Muscle layer of colon (tissue), 2 donors: Measurements from ENCODE around the gene DDR1.
"Not testable (repeated sequence)": the region's sequence is repeated elsewhere in the genome, so short reads cannot be mapped to it uniquely, and the experiment has no call there.

ENCODE experiments used
- H3K27ac ChIP-seq: one replicate; pipeline ENCODE4 v1.7.0; 2013; ENCODE audit warnings: low read depth, mild to moderate bottlenecking, low read length, moderate library complexity
- H3K27me3 ChIP-seq, 2 donors: one replicate each; pipeline ENCODE4 v1.7.0; 2013; ENCODE audit warnings: low read length in 2 of 2, mild to moderate bottlenecking in 2 of 2; ENCODE audit not compliant: insufficient read depth in 2 of 2, control insufficient read depth in 1 of 2
- H3K36me3 ChIP-seq: one replicate; pipeline ENCODE4 v1.7.0; 2013; ENCODE audit warnings: mild to moderate bottlenecking, low read length; ENCODE audit not compliant: insufficient read depth
- H3K4me1 ChIP-seq: one replicate; pipeline ENCODE4 v1.7.0; 2013; ENCODE audit warnings: mild to moderate bottlenecking, low read length; ENCODE audit not compliant: insufficient read depth
- H3K4me3 ChIP-seq, 2 donors: one replicate each; pipeline ENCODE4 v1.7.0; 2013; ENCODE audit warnings: low read length in 2 of 2, low read depth in 1 of 2, mild to moderate bottlenecking in 1 of 2, moderate library complexity in 1 of 2
- H3K9ac ChIP-seq: one replicate; pipeline ENCODE4 v1.7.0; 2013; ENCODE audit warnings: low read length
- H3K9me3 ChIP-seq: one replicate; pipeline ENCODE4 v1.7.0; 2013; ENCODE audit warnings: mild to moderate bottlenecking, low read length
- donor health status: abdominal sarcoma.
- donor health status: Adenocarcinoma of cecum.

Gene DDR1

GRCh38 chr6:30914854-30915590, 30.7 kb downstream of the DDR1 start:
- peak overlapping the region; percentile 87 for H3K27ac ChIP-seq
- H3K4me3 ChIP-seq: peak overlapping the region; percentile 52 to 91
- H3K9me3 ChIP-seq: no peaks in the 10 kb centered on the region
- H3K27me3 ChIP-seq: no peaks in the 10 kb centered on the region
- peaks cover 25% of the 10 kb centered on the region for H3K4me1 ChIP-seq
- peak overlapping the region; percentile 98 for H3K9ac ChIP-seq
- peaks cover 52% of the 10 kb centered on the region for H3K36me3 ChIP-seq

- Histone ChIP-seq H3K36me3 (peaks cover 56% of the 10 kb centered on the region), H3K27ac (peak overlapping the region; percentile 87), H3K9ac (peak overlapping the region; percentile 98), H3K4me3 (no peak overlapping the region), H3K9me3 (no peaks in the 10 kb centered on the region), H3K4me1 (peaks cover 25% of the 10 kb centered on the region), H3K27me3 (no peaks in the 10 kb centered on the region)
Measured at GRCh38 chr6:30915591-30915946, 31.2 kb downstream of the DDR1 start.

GRCh38 chr6:30917041-30917440, 32.7 kb downstream of the DDR1 start:
- peaks cover 56% of the 10 kb centered on the region for H3K36me3 ChIP-seq
- H3K4me3 ChIP-seq: no peak overlapping the region
- no peak overlapping the region for H3K9ac ChIP-seq
- H3K27me3 ChIP-seq: no peaks in the 10 kb centered on the region
- H3K9me3 ChIP-seq: no peaks in the 10 kb centered on the region
- no peak overlapping the region for H3K27ac ChIP-seq
- H3K4me1 ChIP-seq: peaks cover 25% of the 10 kb centered on the region

- Histone ChIP-seq H3K36me3 (peaks cover 56% of the 10 kb centered on the region), H3K27ac (no peak overlapping the region), H3K9ac (no peak overlapping the region), H3K4me3 (no peak overlapping the region), H3K9me3 (no peaks in the 10 kb centered on the region), H3K4me1 (peaks cover 25% of the 10 kb centered on the region), H3K27me3 (no peaks in the 10 kb centered on the region)
Measured at GRCh38 chr6:30917487-30917886, 33.2 kb downstream of the DDR1 start.

- Histone ChIP-seq H3K9ac (no peak overlapping the region), H3K9me3 (no peaks in the 10 kb centered on the region), H3K4me1 (peaks cover 18% of the 10 kb centered on the region), H3K27me3 (no peaks in the 10 kb centered on the region), H3K27ac (no peak overlapping the region), H3K36me3 (peaks cover 65% of the 10 kb centered on the region), H3K4me3 (no peak overlapping the region)
Measured at GRCh38 chr6:30918670-30919069, 34.4 kb downstream of the DDR1 start.

- Histone ChIP-seq H3K9me3 (no peaks in the 10 kb centered on the region), H3K9ac (no peak overlapping the region), H3K4me3 (no peak overlapping the region), H3K36me3 (peaks cover 67% of the 10 kb centered on the region), H3K27me3 (no peaks in the 10 kb centered on the region), H3K27ac (no peak overlapping the region), H3K4me1 (no peaks in the 10 kb centered on the region)
Measured at GRCh38 chr6:30922447-30922852, 38.1 kb downstream of the DDR1 start.

GRCh38 chr6:30924040-30924627, 39.8 kb downstream of the DDR1 start:
- H3K4me3 ChIP-seq, H3K27me3 ChIP-seq, H3K9ac ChIP-seq, H3K9me3 ChIP-seq, H3K4me1 ChIP-seq, H3K27ac ChIP-seq: not testable (repeated sequence)
- peaks cover 54% of the 10 kb centered on the region for H3K36me3 ChIP-seq

- Histone ChIP-seq H3K27ac (no peak overlapping the region), H3K27me3 (no peaks in the 10 kb centered on the region), H3K9ac (no peak overlapping the region), H3K36me3 (peaks cover 31% of the 10 kb centered on the region), H3K4me3 (no peak overlapping the region), H3K4me1 (no peaks in the 10 kb centered on the region), H3K9me3 (no peaks in the 10 kb centered on the region)
Measured at GRCh38 chr6:30926644-30927043, 42.3 kb downstream of the DDR1 start.

GRCh38 chr6:30927080-30927479, 42.8 kb downstream of the DDR1 start:
- not testable (repeated sequence) for H3K4me1 ChIP-seq, H3K9me3 ChIP-seq, H3K9ac ChIP-seq, H3K27ac ChIP-seq, H3K4me3 ChIP-seq, H3K27me3 ChIP-seq
- peaks cover 27% of the 10 kb centered on the region for H3K36me3 ChIP-seq

GRCh38 chr6:30928677-30929076, 44.4 kb downstream of the DDR1 start:
- Histone ChIP-seq H3K27me3 (no peaks in the 10 kb centered on the region), H3K4me1 (no peaks in the 10 kb centered on the region), H3K36me3 (peaks cover 12% of the 10 kb centered on the region), H3K9ac (no peak overlapping the region), H3K27ac (no peak overlapping the region), H3K4me3 (no peak overlapping the region), H3K9me3 (no peaks in the 10 kb centered on the region)

- H3K36me3 ChIP-seq: peaks cover 12% of the 10 kb centered on the region
- H3K9me3 ChIP-seq: no peaks in the 10 kb centered on the region
- H3K9ac ChIP-seq: no peak overlapping the region
- no peak overlapping the region for H3K27ac ChIP-seq
- H3K4me1 ChIP-seq: no peaks in the 10 kb centered on the region
- H3K4me3 ChIP-seq: no peak overlapping the region
- no peaks in the 10 kb centered on the region for H3K27me3 ChIP-seq
Measured at GRCh38 chr6:30930506-30930905, 46.2 kb downstream of the DDR1 start.

- H3K36me3 ChIP-seq: peaks cover 6% of the 10 kb centered on the region
- no peaks in the 10 kb centered on the region for H3K9me3 ChIP-seq
- H3K4me3 ChIP-seq: no peak overlapping the region
- H3K4me1 ChIP-seq: no peaks in the 10 kb centered on the region
- H3K27me3 ChIP-seq: no peaks in the 10 kb centered on the region
- H3K9ac ChIP-seq: no peak overlapping the region
- no peak overlapping the region for H3K27ac ChIP-seq
Measured at GRCh38 chr6:30931272-30931671, 47.0 kb downstream of the DDR1 start.
